SK-N-SH (cell line): ENCODE data around the gene GARNL3. TPM values are rescaled to one million over a fixed set of nuclear protein-coding genes. Genes with fewer than 3 reads are reported as not detected.

Experiments used
- CTCF ChIA-PET: fragments of 300-600, 350-600 bp; formaldehyde crosslinking; extraction: SDS; loops from one replicate; lab custom pipeline; 2021; lab: Yijun Ruan, JAX
- POLR2A ChIA-PET: fragments of 350-600 bp; sonication (Branson Sonifier 250); formaldehyde crosslinking; extraction: SDS; loops from one replicate; lab custom pipeline; 2020; ENCODE audit warnings: antibody characterized with exemption, inconsistent platforms; lab: Yijun Ruan, JAX
- DNase-seq: peaks from one replicate; pipeline ENCODE4 v3.0.0; 2012
- H2AFZ ChIP-seq: fragments of 200-600 bp; sonication (generic); 2 replicates; pipeline ENCODE4 v1.8.1; 2016; ENCODE audit warnings: antibody characterized with exemption, mild to moderate bottlenecking, low read depth
- H3F3A ChIP-seq: fragments of 200-600 bp; sonication (generic); replicated peaks from 2 replicates; pipeline ENCODE3; 2016; ENCODE audit warnings: antibody characterized with exemption, mild to moderate bottlenecking; ENCODE audit not compliant: insufficient read depth
- H3K27ac ChIP-seq, 2 experiments: fragments of 200-500 bp in 1 of 2; fragments of 200-600 bp in 1 of 2; sonication (Bioruptor generic) in 1 of 2; sonication (generic), shearing (Covaris generic) in 1 of 2; 2 replicates each; pipeline versions ENCODE4 v1.5.1 to v1.6.1; 2014 to 2016; ENCODE audit warnings: low read depth in 2 of 2, inconsistent platforms in 1 of 2, low read length in 1 of 2, mild to moderate bottlenecking in 1 of 2, mixed read lengths in 1 of 2
- H3K27me3 ChIP-seq: fragments of 200-600 bp; sonication (generic), shearing (Covaris generic); 2 replicates; pipeline ENCODE4 v1.6.1; 2016; ENCODE audit warnings: mixed run types; ENCODE audit not compliant: insufficient read depth
- H3K36me3 ChIP-seq, 2 experiments: fragments of 200-500 bp in 1 of 2; fragments of 200-600 bp in 1 of 2; sonication (Bioruptor generic) in 1 of 2; sonication (generic) in 1 of 2; replicated peaks in 1 of 2; 2 replicates each; pipeline versions ENCODE3 to v1.5.1; 2014 to 2016; ENCODE audit warnings: low read length in 1 of 2, mild to moderate bottlenecking in 1 of 2; ENCODE audit not compliant: insufficient read depth in 2 of 2, control insufficient read depth in 1 of 2
- H3K4me1 ChIP-seq, 2 experiments: fragments of 200-500 bp in 1 of 2; fragments of 200-600 bp in 1 of 2; sonication (Bioruptor generic) in 1 of 2; sonication (generic), shearing (Covaris generic) in 1 of 2; 2 replicates each; pipeline versions ENCODE4 v1.5.1 to v1.6.1; 2014 to 2016; ENCODE audit warnings: low read depth in 1 of 2, low read length in 1 of 2, mixed run types in 1 of 2; ENCODE audit not compliant: insufficient read depth in 2 of 2, control insufficient read depth in 1 of 2
- H3K4me2 ChIP-seq: fragments of 200-600 bp; sonication (generic), shearing (Covaris generic); 2 replicates; pipeline ENCODE4 v1.6.1; 2017; ENCODE audit warnings: mixed run types
- H3K4me3 ChIP-seq, 2 experiments: fragments of 200-500 bp in 1 of 2; fragments of 200-600 bp in 1 of 2; sonication (Bioruptor generic) in 1 of 2; sonication (generic), shearing (Covaris generic) in 1 of 2; 2 replicates each; pipeline versions ENCODE4 v1.5.1 to v1.8.1; 2014 to 2016; ENCODE audit warnings: low read depth in 2 of 2, inconsistent platforms in 1 of 2, low read length in 1 of 2, mild to moderate bottlenecking in 1 of 2, mixed read lengths in 1 of 2, moderate library complexity in 1 of 2
- H3K79me2 ChIP-seq: fragments of 200-600 bp; sonication (generic); 2 replicates; pipeline ENCODE4 v1.8.1; 2017; ENCODE audit warnings: mild to moderate bottlenecking; ENCODE audit not compliant: insufficient read depth
- H3K9ac ChIP-seq: fragments of 200-600 bp; sonication (generic); 2 replicates; pipeline ENCODE4 v1.6.1; 2017; ENCODE audit warnings: mixed run types
- H3K9me2 ChIP-seq: fragments of 200-600 bp; sonication (generic); 2 replicates; pipeline ENCODE4 v1.6.1; 2017; ENCODE audit warnings: mixed run types
- H3K9me3 ChIP-seq: fragments of 200-600 bp; sonication (generic); 2 replicates; pipeline ENCODE4 v1.6.1; 2017; ENCODE audit warnings: mixed run types, mild to moderate bottlenecking, moderate library complexity
- H4K20me1 ChIP-seq: fragments of 200-600 bp; sonication (generic); 2 replicates; pipeline ENCODE4 v1.6.1; 2017; ENCODE audit warnings: mild to moderate bottlenecking, mixed run types; ENCODE audit not compliant: insufficient read depth
- CHD2 ChIP-seq: fragments of 150-350 bp; IDR thresholded peaks from 2 replicates; pipeline ENCODE4 v1.6.1; 2018; ENCODE audit warnings: low read length; ENCODE audit not compliant: partially characterized antibody
- ELF1 ChIP-seq: IDR thresholded peaks from 2 replicates; pipeline ENCODE4 v1.4.0; 2012
- FOSL2 ChIP-seq: IDR thresholded peaks from 2 replicates; pipeline ENCODE4 v1.4.0; 2012; ENCODE audit warnings: low read depth, mild to moderate bottlenecking, moderate library complexity, borderline replicate concordance
- FOXJ3 ChIP-seq: sonication (generic); formaldehyde crosslinking; IDR thresholded peaks from 2 replicates; pipeline ENCODE4 v1.5.1; 2020; ENCODE audit warnings: mild to moderate bottlenecking, missing genetic modification reagents
- GABPA ChIP-seq: IDR thresholded peaks from 2 replicates; pipeline ENCODE4 v1.4.0; 2012; ENCODE audit warnings: low read depth, mild to moderate bottlenecking
- IRF3 ChIP-seq: fragments of 150-350 bp; IDR thresholded peaks from 2 replicates; pipeline ENCODE4 v1.6.1; 2016; ENCODE audit warnings: mild to moderate bottlenecking, low read depth, low read length
- JUND ChIP-seq: IDR thresholded peaks from 2 replicates; pipeline ENCODE4 v1.4.0; 2012
- MEF2A ChIP-seq: IDR thresholded peaks from 2 replicates; pipeline ENCODE4 v1.4.0; 2012; ENCODE audit warnings: low read depth, borderline replicate concordance
- MXI1 ChIP-seq: IDR thresholded peaks from 2 replicates; pipeline ENCODE4 v1.6.1; 2012; ENCODE audit warnings: mild to moderate bottlenecking, low read depth, low read length, improper control_type of control experiment
- NFIC ChIP-seq: IDR thresholded peaks from 2 replicates; pipeline ENCODE4 v1.4.0; 2012; ENCODE audit warnings: borderline replicate concordance
- NRF1 ChIP-seq: IDR thresholded peaks from 2 replicates; pipeline ENCODE4 v1.6.1; 2012; ENCODE audit warnings: low read depth, mild to moderate bottlenecking, low read length
- PBX3 ChIP-seq: IDR thresholded peaks from 2 replicates; pipeline ENCODE4; 2012
- POLR2AphosphoS5 ChIP-seq: IDR thresholded peaks from 2 replicates; pipeline ENCODE4 v1.6.1; 2012; ENCODE audit warnings: low read depth, low read length
- RAD21 ChIP-seq: IDR thresholded peaks from 2 replicates; pipeline ENCODE4 v1.6.1; 2012; ENCODE audit warnings: mild to moderate bottlenecking, low read length
- RCOR1 ChIP-seq: fragments of 150-350 bp; IDR thresholded peaks from 2 replicates; pipeline ENCODE4 v1.6.1; 2017; ENCODE audit warnings: antibody characterized with exemption, low read length
- RFX5 ChIP-seq: IDR thresholded peaks from 2 replicates; pipeline ENCODE4 v1.6.1; 2012; ENCODE audit warnings: mild to moderate bottlenecking, improper control_type of control experiment, low read length
- SIN3A ChIP-seq: IDR thresholded peaks from 2 replicates; pipeline ENCODE4 v1.6.1; 2012; ENCODE audit warnings: low read depth, mild to moderate bottlenecking, low read length, moderate library complexity, borderline replicate concordance
- SMC3 ChIP-seq: IDR thresholded peaks from 2 replicates; pipeline ENCODE4 v1.6.1; 2012; ENCODE audit warnings: low read depth, low read length, improper control_type of control experiment
- TCF12 ChIP-seq: IDR thresholded peaks from 2 replicates; pipeline ENCODE4 v1.4.0; 2012
- TEAD4 ChIP-seq: IDR thresholded peaks from 2 replicates; pipeline ENCODE4 v1.4.0; 2012; ENCODE audit warnings: mild to moderate bottlenecking, borderline replicate concordance; ENCODE audit not compliant: insufficient read depth
- ZBTB33 ChIP-seq: IDR thresholded peaks from 2 replicates; pipeline ENCODE4 v1.4.0; 2012; ENCODE audit warnings: low read depth, borderline replicate concordance
- WGBS: methylation state at CpG from one replicate; pipeline ENCODE4 v1.1.6; 2017; ENCODE audit warnings: low lambda C conversion rate; 5-methylcytosine and 5-hydroxymethylcytosine counted together
- polyA plus RNA-seq, 3 experiments: library from polyadenylated mRNA; depleted of rRNA; stranded (reverse); fragments of >200 nt; gene quantifications; 2 replicates each; pipeline ENCODE4 v1.2.3, GENCODE V29; 2012

The GARNL3 gene
- polyA plus RNA-seq, 1 of the 3 experiments (the other 2 are of a cell fraction): 9.1 TPM

GRCh38 chr9:127333221-127334064, 68.9 kb downstream of the GARNL3 start:
- Histone ChIP-seq H3K9ac (no peak overlapping the region), H3K36me3 (peaks cover 3 to 9% of the 10 kb centered on the region in 2 experiments), H3K9me2 (no peaks in the 10 kb centered on the region), H3K4me3 (no peak overlapping the region), H3K27ac (no peak overlapping the region; a peak in 1 of 4 replicates), H3K27me3 (no peaks in the 10 kb centered on the region), H3K4me1 (peaks cover 15 to 19% of the 10 kb centered on the region in 2 experiments)
- CTCF ChIA-PET: interaction anchor here (1.4 to 2.6 kb wide), 4 partner anchors 11 to 119 kb away, joined by 3 to 14 read pairs (median 6); no protein-coding TSS in a partner anchor
- TF ChIP-seq RFX5: no peak
- TF ChIP-seq PBX3: no peak
- no peak for TF ChIP-seq SIN3A
- no peak for TF ChIP-seq CHD2
- TF ChIP-seq NFIC: no peak
- TF ChIP-seq MXI1: no peak
- TF ChIP-seq TEAD4: no peak
- no peak for TF ChIP-seq FOSL2
- TF ChIP-seq POLR2AphosphoS5: no peak
- TF ChIP-seq RCOR1: no peak
- TF ChIP-seq MEF2A: no peak
- no peak for TF ChIP-seq ZBTB33
- no peak for TF ChIP-seq SMC3
- TF ChIP-seq, all 33 proteins: peak for 0
- H3F3A ChIP-seq: peaks cover 17% of the 10 kb centered on the region
- no peaks in the 10 kb centered on the region for H3K9me3 ChIP-seq
- no peaks in the 10 kb centered on the region for H4K20me1 ChIP-seq
- no peak overlapping the region for H2AFZ ChIP-seq
- H3K79me2 ChIP-seq: no peaks in the 10 kb centered on the region
- DNase-seq: no peak
- WGBS: 90% methylated on average over 5 of the region's 5 CpGs
- H3K4me2 ChIP-seq: no peak overlapping the region
- POLR2A ChIA-PET: no interaction called here

- Histone ChIP-seq H2AFZ (no peak overlapping the region), H3K27me3 (no peaks in the 10 kb centered on the region), H3K9me2 (no peaks in the 10 kb centered on the region), H3K9me3 (no peaks in the 10 kb centered on the region), H3K36me3 (peaks cover 3 to 9% of the 10 kb centered on the region in 2 experiments), H3K27ac (no peak overlapping the region), H3K4me3 (no peak overlapping the region), H3F3A (peaks cover 17% of the 10 kb centered on the region), H3K4me1 (peaks cover 15 to 19% of the 10 kb centered on the region in 2 experiments), H4K20me1 (no peaks in the 10 kb centered on the region), H3K4me2 (no peak overlapping the region), H3K9ac (no peak overlapping the region), H3K79me2 (no peaks in the 10 kb centered on the region)
- WGBS: 96% methylated on average over 2 of the region's 2 CpGs
- DNase-seq: no peak
- ChIA-PET POLR2A (no interaction called here), CTCF (interaction anchor here (1.4 to 2.6 kb wide), 3 partner anchors 10 to 105 kb away, joined by 3 to 14 read pairs (median 3); no protein-coding TSS in a partner anchor)
- TF ChIP-seq ELF1 (no peak), CHD2 (no peak), GABPA (no peak), SIN3A (no peak), NFIC (no peak), MXI1 (no peak), NRF1 (no peak), FOXJ3 (CRISPR knock-in tag) (no peak), SMC3 (no peak), MEF2A (no peak), JUND (no peak), RFX5 (no peak), RAD21 (no peak), IRF3 (no peak), TCF12 (no peak), TEAD4 (no peak), PBX3 (no peak)
Observed at GRCh38 chr9:127334725-127335124, 70.2 kb downstream of the GARNL3 start.
